SK-N-SH (cell line): ENCODE data around the gene UPP1. TPM values are rescaled to one million over a fixed set of nuclear protein-coding genes. Genes with fewer than 3 reads are reported as not detected.

Experiments used
- CTCF ChIA-PET: fragments of 300-600, 350-600 bp; formaldehyde crosslinking; extraction: SDS; loops from one replicate; lab custom pipeline; 2021; lab: Yijun Ruan, JAX
- POLR2A ChIA-PET: fragments of 350-600 bp; sonication (Branson Sonifier 250); formaldehyde crosslinking; extraction: SDS; loops from one replicate; lab custom pipeline; 2020; ENCODE audit warnings: antibody characterized with exemption, inconsistent platforms; lab: Yijun Ruan, JAX
- DNase-seq: peaks from one replicate; pipeline ENCODE4 v3.0.0; 2012
- H2AFZ ChIP-seq: fragments of 200-600 bp; sonication (generic); 2 replicates; pipeline ENCODE4 v1.8.1; 2016; ENCODE audit warnings: antibody characterized with exemption, mild to moderate bottlenecking, low read depth
- H3F3A ChIP-seq: fragments of 200-600 bp; sonication (generic); replicated peaks from 2 replicates; pipeline ENCODE3; 2016; ENCODE audit warnings: antibody characterized with exemption, mild to moderate bottlenecking; ENCODE audit not compliant: insufficient read depth
- H3K27ac ChIP-seq, 2 experiments: fragments of 200-500 bp in 1 of 2; fragments of 200-600 bp in 1 of 2; sonication (Bioruptor generic) in 1 of 2; sonication (generic), shearing (Covaris generic) in 1 of 2; 2 replicates each; pipeline versions ENCODE4 v1.5.1 to v1.6.1; 2014 to 2016; ENCODE audit warnings: low read depth in 2 of 2, inconsistent platforms in 1 of 2, low read length in 1 of 2, mild to moderate bottlenecking in 1 of 2, mixed read lengths in 1 of 2
- H3K27me3 ChIP-seq: fragments of 200-600 bp; sonication (generic), shearing (Covaris generic); 2 replicates; pipeline ENCODE4 v1.6.1; 2016; ENCODE audit warnings: mixed run types; ENCODE audit not compliant: insufficient read depth
- H3K36me3 ChIP-seq, 2 experiments: fragments of 200-500 bp in 1 of 2; fragments of 200-600 bp in 1 of 2; sonication (Bioruptor generic) in 1 of 2; sonication (generic) in 1 of 2; replicated peaks in 1 of 2; 2 replicates each; pipeline versions ENCODE3 to v1.5.1; 2014 to 2016; ENCODE audit warnings: low read length in 1 of 2, mild to moderate bottlenecking in 1 of 2; ENCODE audit not compliant: insufficient read depth in 2 of 2, control insufficient read depth in 1 of 2
- H3K4me1 ChIP-seq, 2 experiments: fragments of 200-500 bp in 1 of 2; fragments of 200-600 bp in 1 of 2; sonication (Bioruptor generic) in 1 of 2; sonication (generic), shearing (Covaris generic) in 1 of 2; 2 replicates each; pipeline versions ENCODE4 v1.5.1 to v1.6.1; 2014 to 2016; ENCODE audit warnings: low read depth in 1 of 2, low read length in 1 of 2, mixed run types in 1 of 2; ENCODE audit not compliant: insufficient read depth in 2 of 2, control insufficient read depth in 1 of 2
- H3K4me2 ChIP-seq: fragments of 200-600 bp; sonication (generic), shearing (Covaris generic); 2 replicates; pipeline ENCODE4 v1.6.1; 2017; ENCODE audit warnings: mixed run types
- H3K4me3 ChIP-seq, 2 experiments: fragments of 200-500 bp in 1 of 2; fragments of 200-600 bp in 1 of 2; sonication (Bioruptor generic) in 1 of 2; sonication (generic), shearing (Covaris generic) in 1 of 2; 2 replicates each; pipeline versions ENCODE4 v1.5.1 to v1.8.1; 2014 to 2016; ENCODE audit warnings: low read depth in 2 of 2, inconsistent platforms in 1 of 2, low read length in 1 of 2, mild to moderate bottlenecking in 1 of 2, mixed read lengths in 1 of 2, moderate library complexity in 1 of 2
- H3K79me2 ChIP-seq: fragments of 200-600 bp; sonication (generic); 2 replicates; pipeline ENCODE4 v1.8.1; 2017; ENCODE audit warnings: mild to moderate bottlenecking; ENCODE audit not compliant: insufficient read depth
- H3K9ac ChIP-seq: fragments of 200-600 bp; sonication (generic); 2 replicates; pipeline ENCODE4 v1.6.1; 2017; ENCODE audit warnings: mixed run types
- H3K9me2 ChIP-seq: fragments of 200-600 bp; sonication (generic); 2 replicates; pipeline ENCODE4 v1.6.1; 2017; ENCODE audit warnings: mixed run types
- H3K9me3 ChIP-seq: fragments of 200-600 bp; sonication (generic); 2 replicates; pipeline ENCODE4 v1.6.1; 2017; ENCODE audit warnings: mixed run types, mild to moderate bottlenecking, moderate library complexity
- H4K20me1 ChIP-seq: fragments of 200-600 bp; sonication (generic); 2 replicates; pipeline ENCODE4 v1.6.1; 2017; ENCODE audit warnings: mild to moderate bottlenecking, mixed run types; ENCODE audit not compliant: insufficient read depth
- CHD2 ChIP-seq: fragments of 150-350 bp; IDR thresholded peaks from 2 replicates; pipeline ENCODE4 v1.6.1; 2018; ENCODE audit warnings: low read length; ENCODE audit not compliant: partially characterized antibody
- ELF1 ChIP-seq: IDR thresholded peaks from 2 replicates; pipeline ENCODE4 v1.4.0; 2012
- EP300 ChIP-seq, 2 experiments: IDR thresholded peaks; 2 replicates each; pipeline versions ENCODE4 v1.4.0 to v1.6.1; 2012; ENCODE audit warnings: borderline replicate concordance in 1 of 2, low read depth in 1 of 2, low read length in 1 of 2
- FOSL2 ChIP-seq: IDR thresholded peaks from 2 replicates; pipeline ENCODE4 v1.4.0; 2012; ENCODE audit warnings: low read depth, mild to moderate bottlenecking, moderate library complexity, borderline replicate concordance
- MXI1 ChIP-seq: IDR thresholded peaks from 2 replicates; pipeline ENCODE4 v1.6.1; 2012; ENCODE audit warnings: mild to moderate bottlenecking, low read depth, low read length, improper control_type of control experiment
- RFX5 ChIP-seq: IDR thresholded peaks from 2 replicates; pipeline ENCODE4 v1.6.1; 2012; ENCODE audit warnings: mild to moderate bottlenecking, improper control_type of control experiment, low read length
- WGBS: methylation state at CpG from one replicate; pipeline ENCODE4 v1.1.6; 2017; ENCODE audit warnings: low lambda C conversion rate; 5-methylcytosine and 5-hydroxymethylcytosine counted together
- polyA plus RNA-seq, 3 experiments: library from polyadenylated mRNA; depleted of rRNA; stranded (reverse); fragments of >200 nt; gene quantifications; 2 replicates each; pipeline ENCODE4 v1.2.3, GENCODE V29; 2012
- TF ChIP-seq, protein P1 (sequence below): IDR thresholded peaks from 2 replicates; pipeline ENCODE4 v1.4.0; 2012; ENCODE audit warnings: low read depth, borderline replicate concordance
- TF ChIP-seq, protein P2 (sequence below): IDR thresholded peaks from 2 replicates; pipeline ENCODE4 v1.4.0; 2012; ENCODE audit warnings: low read depth
- TF ChIP-seq, protein P3 (sequence below): IDR thresholded peaks from 2 replicates; pipeline ENCODE4; 2012
- TF ChIP-seq, protein P4 (sequence below): IDR thresholded peaks from 2 replicates; pipeline ENCODE4 v1.4.0; 2012; ENCODE audit warnings: low read depth, borderline replicate concordance

The UPP1 gene
- polyA plus RNA-seq, 1 of the 3 experiments (the other 2 are of a cell fraction): 56.9 TPM

DNA sequence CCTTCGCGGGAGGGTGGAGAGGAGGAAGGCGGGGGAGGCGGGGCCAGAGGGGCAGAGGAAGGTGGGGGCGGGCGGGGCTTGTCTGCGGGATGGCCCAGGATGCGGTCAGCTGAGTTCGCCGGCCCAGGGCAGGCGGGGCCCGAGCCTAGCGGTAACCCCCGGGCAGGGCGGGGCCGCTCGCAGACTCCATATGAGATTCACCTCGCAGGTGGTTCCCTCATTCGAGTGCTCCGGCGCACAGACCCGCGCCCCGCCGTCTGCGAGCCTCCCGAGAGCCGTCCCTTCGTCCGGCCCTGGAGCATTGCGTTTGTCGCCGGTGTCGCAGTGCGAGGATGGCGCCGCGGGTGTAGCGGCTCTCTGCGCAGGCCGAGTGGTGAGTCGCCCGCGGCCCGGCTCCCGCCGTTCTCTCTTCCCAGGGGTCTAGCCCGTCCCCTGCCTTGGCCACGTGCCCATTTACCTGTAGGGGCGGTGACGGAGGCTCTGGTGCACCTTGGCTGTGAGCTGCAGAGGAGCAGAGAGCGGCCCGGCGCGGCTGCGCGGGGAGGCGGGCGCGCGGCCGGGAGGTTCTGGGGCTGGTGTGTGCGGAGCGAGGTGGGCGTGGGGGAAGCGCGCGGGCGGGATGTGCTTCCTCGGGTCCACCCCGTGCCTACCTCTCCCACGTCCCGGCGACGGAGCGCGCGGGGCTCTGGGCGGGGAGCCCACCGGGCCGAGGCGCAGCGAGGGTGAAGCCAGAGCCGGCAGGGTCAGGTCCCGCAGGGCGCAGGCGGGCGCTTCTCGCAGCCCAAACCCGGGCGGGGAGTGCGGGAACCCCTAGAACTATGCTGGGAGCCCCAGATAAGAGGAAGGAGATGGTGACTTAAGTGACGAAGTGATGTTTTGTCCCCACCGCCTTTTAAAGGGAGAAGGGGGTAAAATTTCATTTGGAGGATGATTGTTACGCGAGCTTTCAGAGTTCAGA is at the start of gene UPP1 (continued):
- TF ChIP-seq, protein P1, sequence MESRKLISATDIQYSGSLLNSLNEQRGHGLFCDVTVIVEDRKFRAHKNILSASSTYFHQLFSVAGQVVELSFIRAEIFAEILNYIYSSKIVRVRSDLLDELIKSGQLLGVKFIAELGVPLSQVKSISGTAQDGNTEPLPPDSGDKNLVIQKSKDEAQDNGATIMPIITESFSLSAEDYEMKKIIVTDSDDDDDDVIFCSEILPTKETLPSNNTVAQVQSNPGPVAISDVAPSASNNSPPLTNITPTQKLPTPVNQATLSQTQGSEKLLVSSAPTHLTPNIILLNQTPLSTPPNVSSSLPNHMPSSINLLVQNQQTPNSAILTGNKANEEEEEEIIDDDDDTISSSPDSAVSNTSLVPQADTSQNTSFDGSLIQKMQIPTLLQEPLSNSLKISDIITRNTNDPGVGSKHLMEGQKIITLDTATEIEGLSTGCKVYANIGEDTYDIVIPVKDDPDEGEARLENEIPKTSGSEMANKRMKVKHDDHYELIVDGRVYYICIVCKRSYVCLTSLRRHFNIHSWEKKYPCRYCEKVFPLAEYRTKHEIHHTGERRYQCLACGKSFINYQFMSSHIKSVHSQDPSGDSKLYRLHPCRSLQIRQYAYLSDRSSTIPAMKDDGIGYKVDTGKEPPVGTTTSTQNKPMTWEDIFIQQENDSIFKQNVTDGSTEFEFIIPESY: no peak
- TF ChIP-seq, protein P2, sequence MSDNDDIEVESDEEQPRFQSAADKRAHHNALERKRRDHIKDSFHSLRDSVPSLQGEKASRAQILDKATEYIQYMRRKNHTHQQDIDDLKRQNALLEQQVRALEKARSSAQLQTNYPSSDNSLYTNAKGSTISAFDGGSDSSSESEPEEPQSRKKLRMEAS: peak; percentile 27; the same call in 1 of the 2 replicates
- TF ChIP-seq, protein P3, sequence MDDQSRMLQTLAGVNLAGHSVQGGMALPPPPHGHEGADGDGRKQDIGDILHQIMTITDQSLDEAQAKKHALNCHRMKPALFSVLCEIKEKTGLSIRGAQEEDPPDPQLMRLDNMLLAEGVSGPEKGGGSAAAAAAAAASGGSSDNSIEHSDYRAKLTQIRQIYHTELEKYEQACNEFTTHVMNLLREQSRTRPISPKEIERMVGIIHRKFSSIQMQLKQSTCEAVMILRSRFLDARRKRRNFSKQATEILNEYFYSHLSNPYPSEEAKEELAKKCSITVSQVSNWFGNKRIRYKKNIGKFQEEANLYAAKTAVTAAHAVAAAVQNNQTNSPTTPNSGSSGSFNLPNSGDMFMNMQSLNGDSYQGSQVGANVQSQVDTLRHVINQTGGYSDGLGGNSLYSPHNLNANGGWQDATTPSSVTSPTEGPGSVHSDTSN: peak; percentile 17; the same call in 1 of the 2 replicates
- TF ChIP-seq ELF1: no peak
- TF ChIP-seq RFX5: no peak
- TF ChIP-seq, protein P4, sequence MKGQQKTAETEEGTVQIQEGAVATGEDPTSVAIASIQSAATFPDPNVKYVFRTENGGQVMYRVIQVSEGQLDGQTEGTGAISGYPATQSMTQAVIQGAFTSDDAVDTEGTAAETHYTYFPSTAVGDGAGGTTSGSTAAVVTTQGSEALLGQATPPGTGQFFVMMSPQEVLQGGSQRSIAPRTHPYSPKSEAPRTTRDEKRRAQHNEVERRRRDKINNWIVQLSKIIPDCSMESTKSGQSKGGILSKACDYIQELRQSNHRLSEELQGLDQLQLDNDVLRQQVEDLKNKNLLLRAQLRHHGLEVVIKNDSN: 0 out of 2 replicates have a peak, but pooled peaks have one; percentile 8
- TF ChIP-seq EP300 (IDR thresholded peaks at IDR 0.05; ENCODE audit: borderline replicate concordance in 1 of 2, low read depth in 1 of 2, low read length in 1 of 2): no peak

DNA sequence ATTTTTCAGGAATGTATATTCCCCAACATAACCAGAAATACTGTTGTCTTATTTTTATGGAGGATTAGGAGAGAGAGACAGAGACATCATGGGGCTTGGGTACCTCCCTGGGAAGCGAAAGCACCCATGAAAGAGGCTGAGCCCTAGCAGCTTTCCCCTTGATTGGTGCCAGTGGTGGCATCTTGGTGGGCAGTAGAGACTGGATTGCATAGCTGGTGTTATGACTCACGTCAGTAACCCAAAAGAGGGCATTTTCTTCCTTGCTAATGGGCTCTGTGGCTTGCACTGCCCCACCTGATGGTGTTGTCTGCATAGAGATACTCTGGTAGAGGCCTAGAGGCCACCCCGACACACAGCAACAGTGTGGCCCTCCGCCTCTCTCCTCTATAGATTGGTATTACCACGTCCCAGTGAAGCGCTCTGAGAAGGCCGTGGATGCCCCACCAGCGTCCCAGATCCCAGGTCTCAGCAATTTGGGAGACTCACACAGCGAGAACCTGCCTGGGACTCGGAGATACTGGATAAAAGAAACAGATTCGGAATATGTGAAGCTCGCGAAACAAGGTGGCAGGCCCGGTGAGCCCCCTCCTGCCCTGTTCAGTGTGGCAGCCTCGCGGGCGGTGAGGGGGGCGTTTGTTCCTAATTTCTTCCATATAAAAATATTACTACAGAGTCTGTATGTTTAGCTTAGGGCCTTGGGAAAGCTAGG is 48.0 kb upstream of the UPP1 start:
- H3K27ac ChIP-seq: peak overlapping the region in 1 of 2 experiments; percentile 87; a peak in 3 of 4 replicates

More for the DNA sequence above, 48.0 kb upstream of the UPP1 start:
- no peaks in the 10 kb centered on the region for H3K9me2 ChIP-seq
- no peak overlapping the region; the same call in 1 of the 2 replicates for H3K9ac ChIP-seq
- no peaks in the 10 kb centered on the region for H4K20me1 ChIP-seq
- ChIA-PET CTCF (interaction anchor here (1.9 kb wide), 1 partner anchor 96 kb away, joined by 7 read pairs; no protein-coding TSS in a partner anchor), POLR2A (interaction anchor here (1.3 kb wide), 1 partner anchor 68 kb away, joined by 3 read pairs; no protein-coding TSS in a partner anchor)
- H3K27me3 ChIP-seq: no peaks in the 10 kb centered on the region
- peak overlapping the region; percentile 46 for H3K4me2 ChIP-seq
- no peak overlapping the region for H3K4me3 ChIP-seq
- 69% methylated on average over 13 of the region's 18 CpGs for WGBS
- no peaks in the 10 kb centered on the region for H3K79me2 ChIP-seq
- peaks cover 5 to 26% of the 10 kb centered on the region in 2 experiments for H3K4me1 ChIP-seq
- no peaks in the 10 kb centered on the region for H3K9me3 ChIP-seq
- TF ChIP-seq MXI1: no peak
- no peak for TF ChIP-seq CHD2
- peak; percentile 22; the same call in 1 of the 2 replicates for TF ChIP-seq FOSL2
- peaks cover 20% of the 10 kb centered on the region for H3F3A ChIP-seq
- no peak for DNase-seq
- H3K36me3 ChIP-seq: no peaks in the 10 kb centered on the region
- H2AFZ ChIP-seq: peak overlapping the region; percentile 29; the same call in 1 of the 2 replicates
